GM19452 (cell line): ENCODE data around the gene UBE2S.

Source experiments
- ATAC-seq: cut with Tn5 transposase; IDR thresholded peaks from one replicate; pipeline ENCODE4 v1.9.1; 2021; ENCODE audit not compliant: unreplicated experiment

The UBE2S gene

DNA sequence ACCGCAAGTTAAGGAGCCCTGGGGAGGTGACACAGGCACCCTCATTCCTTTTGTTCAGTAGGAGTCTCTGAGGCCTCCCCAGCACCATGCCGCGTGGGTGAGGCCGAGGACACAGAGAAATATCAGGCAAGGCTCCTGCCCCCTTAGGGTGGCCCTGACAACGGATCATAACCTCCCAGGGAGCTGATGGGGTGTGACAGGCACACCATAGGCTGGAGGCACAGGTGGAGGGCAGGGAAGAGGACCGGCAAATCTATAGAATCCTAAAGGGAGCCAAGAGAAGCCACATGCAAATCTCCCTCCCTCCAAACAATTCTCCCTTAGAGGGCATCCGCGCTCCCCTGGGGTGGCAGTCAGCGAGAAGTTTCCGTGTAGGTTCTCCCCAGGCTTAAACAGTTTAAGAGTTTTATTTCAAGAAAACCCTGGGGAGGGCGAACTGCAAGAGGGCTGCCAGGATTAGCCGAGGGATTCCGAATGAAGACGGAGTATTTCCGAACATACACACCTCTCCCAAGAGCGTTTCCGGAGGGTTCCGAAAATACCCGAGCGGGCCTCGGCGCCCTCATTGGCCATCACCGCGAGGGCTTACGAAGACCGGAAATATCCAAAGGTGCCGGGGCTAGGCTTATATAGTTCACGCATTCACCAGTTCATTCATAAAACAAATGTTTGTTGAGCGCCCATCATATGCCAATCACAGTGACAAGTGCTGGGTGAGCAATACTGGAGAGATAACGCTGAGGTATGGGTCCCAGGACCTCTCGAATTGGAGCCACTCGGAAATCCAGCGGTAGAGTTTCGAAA, 22.5 kb downstream of the UBE2S start:
- ATAC-seq: peak; percentile 64

DNA sequence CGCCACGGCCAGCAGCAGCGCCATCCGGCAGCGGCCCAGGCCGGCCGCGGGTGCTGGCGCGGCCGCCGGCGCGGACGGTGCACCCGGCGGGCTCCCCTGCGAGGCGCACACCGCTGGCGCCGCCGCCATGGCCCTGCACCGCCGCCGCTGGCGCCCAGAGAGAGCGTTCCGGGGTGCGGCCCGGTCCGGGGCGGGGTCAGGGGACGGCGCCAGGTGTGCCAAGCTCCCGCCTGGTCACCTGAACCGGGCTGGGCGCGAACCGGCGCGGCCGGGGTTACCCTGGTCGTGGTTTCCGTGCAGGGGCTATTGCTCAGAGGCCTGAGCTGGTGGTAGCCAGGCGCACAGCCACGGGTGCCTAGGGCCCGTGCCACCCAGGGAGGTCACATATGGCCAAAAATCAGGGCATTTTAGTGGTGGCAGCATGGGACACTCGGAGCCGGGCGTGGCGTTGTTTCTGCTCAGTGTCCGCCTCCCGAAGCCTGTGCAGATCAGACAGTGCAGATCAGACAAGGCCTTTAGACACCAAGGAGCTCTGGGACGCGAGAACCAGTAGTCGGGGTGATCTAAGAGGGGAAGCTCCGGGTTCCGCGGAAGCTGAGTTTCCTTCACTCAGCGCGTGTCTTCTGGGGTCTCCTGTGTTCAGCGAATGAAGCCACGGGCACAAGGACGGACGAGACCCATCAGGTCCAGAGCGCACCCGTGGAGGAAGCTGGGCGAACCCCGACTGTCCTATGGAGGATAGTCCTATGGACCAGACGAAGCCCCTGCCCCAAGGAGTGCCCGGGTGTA, 23.3 kb downstream of the UBE2S start, which contains the start of gene TMEM238:
Gene TMEM238, minus strand, starts transcription at position 162 of the 789 bp plus-strand sequence. Its CDS starts 33 bp downstream, at position 129.
- no peak for ATAC-seq

DNA sequence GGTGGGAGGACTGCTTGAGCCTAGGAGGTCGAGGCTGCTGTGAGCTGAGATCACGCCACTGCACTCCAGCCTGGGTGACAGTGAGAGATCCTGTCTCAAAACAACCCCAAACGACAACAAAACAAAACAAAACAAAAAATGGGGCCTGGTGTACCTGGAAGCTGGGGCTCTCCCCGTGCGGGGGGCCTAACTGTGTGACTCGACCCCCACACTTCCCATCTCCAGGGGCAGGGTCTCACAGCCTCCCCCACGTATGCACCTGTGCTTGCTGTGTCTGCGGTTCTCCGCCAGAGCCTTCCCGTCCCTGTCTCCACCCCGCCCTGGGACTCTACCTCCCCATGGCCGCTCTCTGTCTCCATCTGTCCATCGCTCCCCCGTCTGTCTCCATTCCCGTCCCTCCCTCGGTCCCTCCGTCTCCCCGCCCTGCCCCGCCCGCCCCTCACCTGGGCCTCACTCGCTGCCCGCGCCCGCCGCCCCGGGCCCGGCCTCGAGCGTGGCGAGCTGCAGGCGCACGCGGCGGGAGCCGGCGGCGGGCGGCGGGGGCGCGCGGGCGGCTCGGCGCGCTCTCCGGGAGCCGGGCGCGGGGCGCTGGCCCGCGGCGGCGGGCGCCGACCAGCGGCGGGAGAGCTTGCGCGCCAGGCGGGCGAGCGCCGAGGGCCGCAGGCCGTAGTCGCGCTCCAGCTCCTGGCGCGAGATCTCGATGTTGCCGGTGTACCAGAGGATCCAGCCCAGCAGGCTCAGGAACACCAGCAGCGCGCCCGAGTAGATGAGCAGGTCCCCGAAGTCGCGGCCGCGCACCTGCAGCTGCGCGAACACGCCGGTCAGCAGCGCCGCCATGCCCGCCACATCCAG, 24.1 kb downstream of the UBE2S start:
- no peak for ATAC-seq

DNA sequence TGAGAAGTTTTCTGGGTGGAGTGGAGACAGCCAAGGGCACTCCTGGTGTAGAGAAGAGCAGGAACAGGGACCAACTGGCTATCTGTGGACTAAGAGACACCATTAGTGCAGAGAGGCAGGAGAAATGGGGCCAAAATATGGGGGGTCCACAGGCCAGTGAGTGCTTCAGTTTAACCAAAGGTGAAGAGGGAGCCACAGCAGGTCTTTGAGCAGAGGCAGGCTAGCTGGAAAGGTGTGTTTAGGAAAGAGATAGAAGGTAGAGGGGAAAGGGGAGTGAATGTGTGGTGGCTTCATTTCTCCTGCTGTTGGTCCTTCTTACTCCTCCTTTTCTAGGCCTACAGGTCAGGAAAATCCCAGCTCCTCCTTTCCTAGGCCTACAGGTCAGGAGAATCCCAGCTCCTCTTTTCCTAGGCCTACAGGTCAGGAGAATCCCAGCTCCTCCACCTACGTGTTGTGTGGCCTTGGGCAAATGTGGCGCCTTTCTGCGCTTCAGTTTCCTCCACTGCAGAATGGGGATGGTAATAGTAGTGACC, 25.0 kb downstream of the UBE2S start:
- ATAC-seq: no peak

DNA sequence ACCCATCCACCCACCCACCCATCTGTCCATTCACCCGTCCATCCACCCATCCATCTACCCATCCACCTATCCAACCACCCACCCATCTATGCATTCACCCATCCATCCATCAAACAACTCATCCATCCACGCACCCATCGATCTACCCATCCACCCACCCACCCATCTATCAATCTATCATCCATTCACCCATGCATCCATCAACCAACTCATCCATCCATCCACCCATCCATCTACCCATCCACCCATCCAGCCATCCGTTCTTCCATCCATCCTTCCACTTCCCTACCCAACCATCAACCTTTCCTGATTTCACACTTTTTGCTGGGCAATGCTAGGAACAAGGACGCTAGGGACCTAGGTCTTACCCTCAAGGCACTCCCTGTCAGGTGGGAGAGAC, 25.6 kb downstream of the UBE2S start:
- no peak for ATAC-seq

DNA sequence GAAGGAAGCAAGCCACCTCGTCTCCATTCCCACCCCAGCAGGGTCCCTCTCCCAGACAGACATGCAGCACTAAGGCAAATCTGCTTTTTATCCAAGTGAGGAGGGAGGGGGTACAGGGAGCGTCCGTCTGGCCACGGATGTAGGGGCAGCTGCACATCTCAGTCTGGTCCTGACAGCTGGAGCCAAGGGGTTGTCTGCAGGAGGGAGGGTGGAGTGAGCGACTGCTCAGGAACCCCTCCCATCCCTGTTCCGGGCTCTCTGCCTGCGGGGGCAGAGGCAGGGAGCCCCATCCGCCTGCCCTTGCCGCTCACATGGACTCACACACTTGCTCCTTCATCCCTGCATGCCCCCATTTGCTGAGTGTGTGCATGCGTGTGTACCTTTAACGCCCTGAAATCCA, 28.4 kb downstream of the UBE2S start:
- no peak for ATAC-seq

DNA sequence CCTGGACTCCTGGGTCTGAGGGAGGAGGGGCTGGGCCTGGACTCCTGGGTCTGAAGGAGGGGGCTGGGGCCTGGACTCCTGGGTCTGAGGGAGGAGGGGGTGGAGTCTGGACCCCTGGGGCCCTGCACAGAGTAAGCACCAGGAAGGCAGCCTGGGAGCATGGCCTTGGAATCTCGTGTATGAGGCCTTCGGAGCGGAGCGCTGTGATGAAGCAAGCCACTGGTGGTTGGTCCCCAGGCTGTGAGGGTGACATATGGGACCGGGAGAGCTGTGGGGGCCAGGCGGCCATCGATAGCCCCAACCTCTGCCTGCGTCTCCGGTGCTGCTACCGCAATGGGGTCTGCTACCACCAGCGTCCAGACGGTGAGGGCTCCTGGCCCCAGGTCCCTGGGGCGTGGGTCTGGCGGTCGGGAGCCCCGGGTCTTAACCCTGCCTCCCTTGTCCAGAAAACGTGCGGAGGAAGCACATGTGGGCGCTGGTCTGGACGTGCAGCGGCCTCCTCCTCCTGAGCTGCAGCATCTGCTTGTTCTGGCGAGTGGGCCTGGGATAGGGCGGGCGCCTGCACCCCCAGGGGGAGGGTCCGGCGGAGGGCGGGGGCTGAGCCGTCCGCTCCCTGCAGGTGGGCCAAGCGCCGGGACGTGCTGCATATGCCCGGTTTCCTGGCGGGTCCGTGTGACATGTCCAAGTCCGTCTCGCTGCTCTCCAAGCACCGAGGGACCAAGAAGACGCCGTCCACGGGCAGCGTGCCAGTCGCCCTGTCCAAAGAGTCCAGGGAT, 30.0 kb downstream of the UBE2S start:
- ATAC-seq: no peak

DNA sequence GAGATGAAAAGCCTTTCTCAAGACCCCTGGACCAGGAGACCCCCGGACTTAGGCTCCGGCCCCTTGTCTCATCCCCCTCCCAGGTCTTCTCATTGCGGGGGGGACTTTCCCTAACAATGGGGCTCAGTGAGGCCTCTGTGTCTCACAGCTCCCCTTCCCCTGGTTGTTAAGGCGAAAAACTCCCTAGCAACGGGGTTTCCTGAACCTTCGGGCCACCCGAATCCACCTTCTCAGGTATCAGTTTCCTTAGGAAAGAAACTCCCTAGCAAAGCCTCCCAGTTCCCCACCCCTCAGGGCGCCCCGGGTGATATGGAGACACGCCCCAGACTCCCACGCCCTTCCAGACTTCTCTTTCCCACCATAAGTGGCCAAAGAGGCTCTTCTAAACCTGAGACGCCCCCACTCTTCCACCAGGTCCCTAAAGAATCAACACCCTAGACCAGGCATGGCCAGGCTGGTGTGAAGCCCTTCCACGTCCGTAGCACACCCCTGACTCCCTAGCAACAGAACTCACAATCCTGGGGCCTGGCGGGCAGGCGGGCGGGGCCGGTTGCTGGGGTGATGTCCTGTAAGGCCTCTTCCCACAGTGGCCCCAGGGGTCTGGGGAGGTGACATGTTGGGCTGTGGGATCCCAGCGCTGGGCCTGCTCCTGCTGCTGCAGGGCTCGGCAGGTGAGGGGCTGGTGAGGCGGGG, 31.2 kb downstream of the UBE2S start, which contains the start of gene TMEM190:
Gene TMEM190, plus strand, starts transcription at position 586 of the 693 bp plus-strand sequence. Its CDS starts 28 bp downstream, at position 614.
- ATAC-seq: no peak

DNA sequence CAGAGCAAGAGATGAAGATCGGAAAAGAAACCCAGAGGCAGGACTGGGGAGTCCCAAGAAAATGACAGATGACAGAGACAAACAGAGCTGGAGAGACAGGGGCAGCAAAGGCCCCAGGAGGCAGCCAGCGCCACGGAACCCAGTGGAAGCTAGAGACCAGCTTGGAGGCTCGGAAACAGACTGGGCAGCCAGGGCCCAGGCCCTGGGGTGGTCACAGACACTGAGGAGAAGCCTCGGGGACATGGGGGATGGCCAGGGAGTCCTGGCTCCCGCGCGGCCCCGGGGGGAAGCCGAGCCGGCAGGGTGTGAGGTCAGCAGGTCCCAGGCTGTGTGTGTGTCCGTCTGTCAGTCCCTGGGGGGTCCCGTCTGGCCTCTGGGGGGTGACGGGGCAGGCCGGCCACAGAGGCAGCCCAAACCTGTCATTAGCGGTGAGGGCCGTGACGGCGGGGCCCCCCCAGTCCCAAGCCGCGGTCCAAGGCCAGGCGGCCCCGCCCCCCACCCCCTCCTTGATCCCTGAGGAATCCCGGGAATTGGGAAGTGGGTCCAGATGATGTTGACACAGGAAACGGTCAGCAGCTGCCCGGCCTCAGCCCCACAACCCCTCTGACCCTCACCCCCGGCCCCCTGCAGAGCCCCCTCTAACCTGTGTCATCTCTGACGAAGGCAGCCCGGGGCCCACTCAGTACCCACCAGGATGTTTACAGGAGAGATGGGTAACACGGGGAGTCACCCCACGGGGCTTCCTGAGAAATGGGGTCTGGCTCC, 33.4 kb downstream of the UBE2S start:
- no peak for ATAC-seq

DNA sequence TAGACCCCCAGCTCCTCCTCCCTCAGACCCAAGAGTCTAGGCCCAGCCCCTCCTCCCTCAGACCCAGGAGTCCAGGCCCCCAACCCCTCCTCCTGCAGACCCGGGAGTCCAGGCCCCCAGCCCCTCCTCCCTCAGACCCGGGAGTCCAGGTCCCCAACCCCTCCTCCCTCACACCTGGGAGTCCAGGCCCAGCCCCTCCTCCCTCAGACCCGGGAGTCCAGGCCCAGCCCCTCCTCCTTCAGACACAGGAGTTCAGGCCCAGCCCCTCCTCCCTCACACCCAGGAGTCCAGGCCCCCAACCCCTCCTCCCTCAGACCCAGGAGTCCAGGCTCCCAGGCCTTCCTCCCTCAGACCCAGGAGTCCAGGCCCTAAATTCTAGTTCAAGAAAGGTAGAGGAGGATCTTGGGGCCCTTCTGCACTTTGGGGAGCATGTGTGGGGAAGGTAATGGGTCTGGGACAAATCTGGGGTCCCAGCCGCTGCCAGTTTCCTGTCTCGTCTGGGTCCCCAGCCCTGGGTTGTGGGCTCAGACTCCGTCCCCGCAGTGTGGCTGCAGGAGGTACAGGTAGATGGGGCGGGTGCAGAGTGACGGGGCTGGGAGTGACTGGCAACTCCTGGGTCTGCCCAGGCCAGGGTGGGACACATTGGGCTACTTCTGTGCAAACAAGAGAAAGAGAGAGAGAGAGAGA, 34.1 kb downstream of the UBE2S start:
- ATAC-seq: no peak

DNA sequence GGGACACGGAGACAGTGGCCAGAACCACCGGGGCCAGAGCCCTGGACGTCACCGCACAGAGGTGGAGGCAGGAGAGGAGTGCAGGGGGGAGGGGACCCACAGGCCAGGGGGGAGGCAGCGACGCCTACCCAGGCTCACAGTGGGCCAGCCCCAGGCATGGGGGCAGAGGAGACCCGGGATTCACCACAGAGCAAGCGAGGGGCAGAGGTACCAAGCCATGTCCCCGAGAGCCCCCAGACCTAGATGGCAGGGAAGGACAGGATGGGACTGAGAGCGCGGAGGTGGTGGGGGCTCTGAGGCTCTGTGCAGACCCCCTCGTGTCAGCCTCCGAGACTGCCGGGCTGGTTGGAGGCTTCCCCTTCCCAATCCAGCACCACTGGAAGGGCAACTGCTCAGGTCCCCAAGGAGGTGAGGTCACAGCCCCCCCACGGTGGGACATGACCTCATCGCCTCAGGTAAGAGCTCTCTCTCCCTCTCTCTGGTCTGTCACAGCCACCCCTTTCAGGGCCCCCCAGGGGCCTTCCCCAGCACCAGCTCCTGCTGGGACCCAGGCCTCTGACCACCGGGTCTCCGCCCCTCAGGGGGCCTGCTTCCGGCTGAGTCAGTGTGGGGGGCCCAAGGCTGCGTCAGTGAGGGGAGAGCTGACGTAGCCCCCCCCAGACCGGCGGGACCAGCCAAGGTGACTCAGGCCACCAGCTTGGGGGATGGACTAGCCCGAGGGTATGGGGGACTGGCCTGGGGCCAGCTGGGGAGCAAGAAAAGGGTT, 35.1 kb downstream of the UBE2S start:
- no peak for ATAC-seq

DNA sequence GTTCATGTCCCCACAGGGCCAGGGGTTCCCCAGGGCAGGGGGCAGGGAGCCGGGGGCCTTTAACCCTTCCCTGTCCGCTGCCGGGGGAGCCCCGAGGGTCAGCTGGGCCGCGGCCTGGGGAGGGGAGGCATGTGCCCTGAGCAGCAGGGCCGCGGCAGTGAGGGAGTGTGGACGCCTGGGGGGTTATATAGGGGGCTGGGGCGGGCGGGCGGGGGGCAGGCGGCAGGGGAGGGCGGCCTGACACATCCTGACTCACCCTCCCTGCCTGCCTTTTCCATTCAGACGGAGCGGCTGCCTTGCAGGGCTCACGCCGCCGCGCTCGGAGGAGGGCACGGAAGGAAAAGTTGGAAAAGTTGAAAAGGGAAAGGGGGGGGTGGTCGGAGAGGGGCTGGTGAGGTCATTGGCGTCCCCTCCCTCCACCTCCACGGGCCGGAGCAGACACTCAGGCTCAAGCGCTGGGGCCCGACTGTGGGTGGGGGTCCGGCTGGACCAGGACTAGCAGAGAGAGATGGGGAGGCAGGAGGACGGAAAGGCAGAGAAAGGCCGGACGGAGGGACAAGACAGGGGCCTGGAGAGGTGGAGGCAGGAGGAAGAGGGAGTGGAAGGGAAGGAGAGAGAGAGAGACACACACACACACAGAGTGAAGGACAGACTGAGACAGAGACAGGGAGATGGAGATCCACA, 37.1 kb downstream of the UBE2S start, which contains the start of gene IL11:
Gene IL11, minus strand, starts transcription at position 159 of the 684 bp plus-strand sequence. Its CDS starts 153 bp downstream, at position 6.
- ATAC-seq: no peak

DNA sequence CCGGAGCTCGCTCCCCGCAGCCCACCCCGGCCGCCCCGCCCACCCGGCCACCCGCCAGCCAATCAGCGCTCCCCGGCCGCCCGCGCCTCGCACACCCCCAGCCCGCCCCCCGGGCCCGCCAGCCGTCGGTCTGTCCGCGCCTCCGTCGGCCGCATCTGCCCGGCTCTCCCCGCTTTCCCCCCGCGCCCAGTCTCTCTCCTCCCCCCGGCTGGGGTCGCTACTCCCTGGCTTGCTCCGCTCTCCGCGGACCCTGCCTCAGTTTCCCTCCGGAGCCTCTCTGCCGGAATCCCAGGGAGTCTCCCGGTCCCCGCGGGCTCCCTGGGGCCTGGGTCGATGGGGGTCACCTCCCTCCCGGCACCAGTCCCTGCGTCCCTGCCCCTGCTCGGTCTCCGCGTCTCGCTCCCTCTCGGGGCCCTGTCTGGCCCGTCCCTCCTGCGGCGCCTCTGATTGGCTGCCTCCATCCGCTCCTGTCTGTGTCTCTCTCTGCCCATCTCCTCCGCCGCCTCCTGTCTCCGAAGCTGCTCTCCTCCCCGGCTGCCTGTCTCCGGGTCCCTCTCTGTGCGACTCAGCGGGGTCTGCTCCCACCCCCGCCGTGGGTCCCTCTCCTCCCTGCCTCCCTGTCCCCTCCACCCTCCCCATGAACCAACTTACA, 37.8 kb downstream of the UBE2S start:
- no peak for ATAC-seq

DNA sequence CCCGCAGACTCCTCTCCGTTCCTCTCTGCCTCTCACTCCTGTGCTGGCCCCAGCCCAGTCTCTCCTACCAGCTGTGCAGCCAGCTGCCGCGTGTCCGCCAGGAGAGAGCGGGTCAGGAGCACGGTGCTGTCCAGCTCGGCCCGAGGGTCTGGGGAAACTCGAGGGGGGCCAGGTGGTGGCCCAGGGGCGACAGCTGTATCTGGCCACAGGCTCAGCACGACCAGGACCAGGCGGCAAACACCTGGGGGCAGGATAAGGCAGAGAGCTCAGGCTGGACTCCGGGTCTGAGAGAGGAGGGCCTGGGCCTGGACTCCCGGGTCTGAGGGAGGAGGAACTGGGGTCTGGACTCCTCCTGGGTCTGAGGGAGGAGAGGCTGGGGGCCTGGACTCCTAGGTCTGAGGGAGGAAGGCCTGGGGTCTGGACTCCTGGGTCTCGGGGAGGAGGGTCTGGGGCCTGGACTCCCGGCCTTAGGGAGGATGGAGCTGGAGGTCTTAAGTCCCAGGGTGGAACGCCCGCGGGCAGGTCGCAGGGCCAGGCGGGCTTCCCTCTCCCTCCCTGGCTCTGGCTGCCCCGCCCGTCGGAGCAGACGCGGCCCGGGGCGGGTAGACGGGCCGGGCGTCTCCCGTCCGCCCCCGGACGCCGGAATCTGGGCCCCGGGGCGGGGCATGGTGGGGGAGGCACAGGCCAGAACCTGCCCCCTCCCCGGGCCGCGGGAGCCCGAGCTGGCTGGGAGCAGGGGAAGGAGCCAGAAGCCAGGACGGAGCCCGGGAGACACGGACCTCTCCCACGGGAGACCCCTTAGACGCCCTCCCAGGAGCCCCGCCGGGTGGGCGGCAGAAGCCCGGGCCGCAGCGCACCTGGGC, 38.7 kb downstream of the UBE2S start:
- ATAC-seq: no peak

DNA sequence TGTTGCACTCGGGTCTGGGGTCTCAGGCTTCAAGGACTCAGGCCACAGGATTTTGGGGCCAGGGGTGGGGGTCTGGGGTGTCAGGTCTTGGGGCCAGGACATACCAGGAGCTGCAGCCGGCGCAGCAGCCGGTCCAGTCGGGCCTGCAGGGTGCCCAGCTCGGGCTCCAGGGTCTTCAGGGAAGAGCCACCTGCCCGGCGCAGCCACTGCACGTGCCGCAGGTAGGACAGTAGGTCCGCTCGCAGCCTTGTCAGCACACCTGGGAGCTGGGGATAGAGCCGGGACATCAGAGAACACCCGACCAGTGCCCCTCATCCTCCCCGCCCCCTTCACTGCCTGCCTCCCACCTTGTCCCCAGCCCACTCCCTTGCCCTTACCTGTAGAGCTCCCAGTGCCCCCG, 39.5 kb downstream of the UBE2S start:
- ATAC-seq: no peak
